ENCODE measurements around the gene PET117.
"Not testable (repeated sequence)": the region's sequence is repeated elsewhere in the genome, so short reads cannot be mapped to it uniquely, and the experiment has no call there.

PET117 gene

DNA sequence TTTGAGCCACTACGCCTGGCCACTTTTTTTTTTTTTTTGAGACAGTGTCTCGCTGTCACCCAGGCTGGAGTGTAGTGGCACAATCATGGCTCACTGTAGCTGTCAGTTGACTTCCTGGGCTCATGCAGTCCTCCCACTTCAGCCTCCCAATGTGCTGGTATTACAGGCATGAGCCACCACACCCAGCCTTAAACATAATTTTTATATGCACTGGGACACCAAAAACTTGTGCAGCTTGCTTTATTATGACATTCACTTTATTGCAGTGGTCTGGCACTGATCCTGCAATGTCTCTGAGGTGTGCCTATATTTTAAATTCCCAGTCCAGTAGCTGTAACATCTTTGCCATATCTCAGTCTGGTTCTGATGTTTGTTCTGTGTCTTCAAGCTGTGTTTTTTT, 34.7 kb downstream of the PET117 start:
- no peak overlapping the region for H3K4me3 ChIP-seq (ENCODE audit: low read length)
- no peaks in the 10 kb centered on the region for H3F3A ChIP-seq (ENCODE audit: control insufficient read depth, insufficient read depth)
- peaks cover 84% of the 10 kb centered on the region for H3K79me2 ChIP-seq (ENCODE audit: control insufficient read depth, low read length)
- H3K4me1 ChIP-seq (ENCODE audit: control insufficient read depth, low read length), result no peaks in the 10 kb centered on the region
- H3K9me3 ChIP-seq (ENCODE audit: control insufficient read depth, insufficient read depth, low read length), result no peaks in the 10 kb centered on the region
- H3K36me3 ChIP-seq (ENCODE audit: control insufficient read depth, low read length), result peaks cover 62% of the 10 kb centered on the region
- no peaks in the 10 kb centered on the region for H3K27me3 ChIP-seq (ENCODE audit: control insufficient read depth, low read length)
- no peak overlapping the region for H3K4me2 ChIP-seq (ENCODE audit: low read length)
- no peaks in the 10 kb centered on the region for H4K20me1 ChIP-seq (ENCODE audit: control insufficient read depth, insufficient read depth, low read depth, low read length)
- no peaks in the 10 kb centered on the region for H3K9me2 ChIP-seq (replicated peaks; ENCODE audit: control insufficient read depth, low read length)
- H3K27ac ChIP-seq (ENCODE audit: low read depth, low read length), result no peak overlapping the region
- TF ChIP-seq EZH2phosphoT487 (IDR thresholded peaks at IDR 0.05; ENCODE audit: borderline replicate concordance, low read length), result no peak
- TF ChIP-seq, protein P1, sequence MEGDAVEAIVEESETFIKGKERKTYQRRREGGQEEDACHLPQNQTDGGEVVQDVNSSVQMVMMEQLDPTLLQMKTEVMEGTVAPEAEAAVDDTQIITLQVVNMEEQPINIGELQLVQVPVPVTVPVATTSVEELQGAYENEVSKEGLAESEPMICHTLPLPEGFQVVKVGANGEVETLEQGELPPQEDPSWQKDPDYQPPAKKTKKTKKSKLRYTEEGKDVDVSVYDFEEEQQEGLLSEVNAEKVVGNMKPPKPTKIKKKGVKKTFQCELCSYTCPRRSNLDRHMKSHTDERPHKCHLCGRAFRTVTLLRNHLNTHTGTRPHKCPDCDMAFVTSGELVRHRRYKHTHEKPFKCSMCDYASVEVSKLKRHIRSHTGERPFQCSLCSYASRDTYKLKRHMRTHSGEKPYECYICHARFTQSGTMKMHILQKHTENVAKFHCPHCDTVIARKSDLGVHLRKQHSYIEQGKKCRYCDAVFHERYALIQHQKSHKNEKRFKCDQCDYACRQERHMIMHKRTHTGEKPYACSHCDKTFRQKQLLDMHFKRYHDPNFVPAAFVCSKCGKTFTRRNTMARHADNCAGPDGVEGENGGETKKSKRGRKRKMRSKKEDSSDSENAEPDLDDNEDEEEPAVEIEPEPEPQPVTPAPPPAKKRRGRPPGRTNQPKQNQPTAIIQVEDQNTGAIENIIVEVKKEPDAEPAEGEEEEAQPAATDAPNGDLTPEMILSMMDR (IDR thresholded peaks at IDR 0.05; ENCODE audit: low read depth, low read length, poor library complexity, severe bottlenecking), result no peak

DNA sequence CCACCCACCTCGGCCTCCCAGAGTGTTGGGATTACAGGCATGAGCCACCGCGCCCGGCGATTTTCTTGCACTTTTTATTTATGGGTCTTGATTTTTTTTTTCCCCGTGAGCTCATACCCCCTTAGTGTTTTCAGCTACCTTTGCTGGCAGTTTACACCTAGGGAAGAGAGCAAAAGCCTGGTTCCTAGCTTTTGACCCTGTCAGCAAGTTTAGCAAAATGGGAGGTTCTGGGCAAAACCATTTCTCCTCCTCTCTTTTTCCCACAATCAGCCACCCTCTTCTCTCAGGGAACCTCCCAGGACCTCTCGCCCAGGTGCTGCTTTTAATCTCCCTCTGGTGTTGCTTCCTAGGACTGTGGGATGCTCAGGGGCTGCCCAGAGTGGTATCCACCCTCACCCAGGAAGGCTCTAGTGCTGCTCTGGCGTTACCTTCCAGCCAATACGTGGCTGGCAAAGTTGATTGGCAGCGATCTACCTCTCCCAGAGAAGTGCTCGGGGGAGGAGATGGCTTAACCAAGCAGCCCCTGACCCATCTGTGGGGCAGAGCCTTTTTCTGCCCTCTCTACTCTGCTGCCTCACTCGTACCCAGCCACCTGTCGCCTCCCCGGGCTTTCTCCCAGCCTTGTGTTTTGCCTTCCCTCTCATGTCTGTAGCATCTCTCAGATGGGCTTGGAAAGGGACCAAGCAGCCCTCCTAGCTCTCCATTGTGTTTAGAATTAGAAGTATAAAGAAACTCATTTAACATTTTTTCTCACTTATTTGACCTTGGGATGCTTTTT, 37.4 kb downstream of the PET117 start:
- Histone ChIP-seq H3K4me2 (ENCODE audit: low read length) (no peak overlapping the region), H3K27ac (ENCODE audit: low read depth, low read length) (no peak overlapping the region), H3K36me3 (ENCODE audit: control insufficient read depth, low read length) (peaks cover 60% of the 10 kb centered on the region), H3K4me1 (ENCODE audit: control insufficient read depth, low read length) (no peaks in the 10 kb centered on the region), H3K9me3 (ENCODE audit: control insufficient read depth, insufficient read depth, low read length) (peaks cover 5% of the 10 kb centered on the region; the same call in 1 of the 2 replicates), H3K27me3 (ENCODE audit: control insufficient read depth, low read length) (no peaks in the 10 kb centered on the region), H3K9me2 (replicated peaks; ENCODE audit: control insufficient read depth, low read length) (no peaks in the 10 kb centered on the region), H3K79me2 (ENCODE audit: control insufficient read depth, low read length) (peaks cover 71% of the 10 kb centered on the region), H3K4me3 (ENCODE audit: low read length) (no peak overlapping the region), H4K20me1 (ENCODE audit: control insufficient read depth, insufficient read depth, low read depth, low read length) (no peaks in the 10 kb centered on the region), H3F3A (ENCODE audit: control insufficient read depth, insufficient read depth) (no peaks in the 10 kb centered on the region)
- TF ChIP-seq, protein P1 (IDR thresholded peaks at IDR 0.05; ENCODE audit: low read depth, low read length, poor library complexity, severe bottlenecking), result no peak
- TF ChIP-seq EZH2phosphoT487 (IDR thresholded peaks at IDR 0.05; ENCODE audit: borderline replicate concordance, low read length), result no peak

DNA sequence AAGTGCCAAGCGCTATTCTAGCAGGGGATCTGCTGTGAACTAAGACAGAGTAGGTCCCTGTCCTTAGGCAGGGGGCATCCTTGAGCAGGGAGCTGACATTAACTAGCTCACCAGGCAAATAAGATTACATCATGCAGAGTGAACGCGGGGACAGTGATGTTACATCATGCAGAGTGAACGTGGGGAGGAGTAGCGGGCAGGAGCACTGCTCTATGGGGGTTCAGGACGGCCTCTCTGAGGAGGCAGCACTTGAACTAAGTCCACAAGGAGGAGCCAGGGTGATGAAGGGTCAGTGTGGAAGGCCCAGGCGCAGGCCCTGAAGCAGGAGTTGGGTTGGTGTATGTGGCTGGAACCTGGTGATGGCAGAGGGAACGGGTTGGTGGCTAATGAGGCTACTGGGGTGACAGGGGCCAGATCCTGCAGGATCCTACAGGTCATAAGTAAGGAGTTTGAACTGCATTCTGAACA, 38.7 kb downstream of the PET117 start:
- Histone ChIP-seq H3K27ac (ENCODE audit: low read depth, low read length) (no peak overlapping the region), H3K79me2 (ENCODE audit: control insufficient read depth, low read length) (peaks cover 64% of the 10 kb centered on the region), H3K4me3 (ENCODE audit: low read length) (no peak overlapping the region)

DNA sequence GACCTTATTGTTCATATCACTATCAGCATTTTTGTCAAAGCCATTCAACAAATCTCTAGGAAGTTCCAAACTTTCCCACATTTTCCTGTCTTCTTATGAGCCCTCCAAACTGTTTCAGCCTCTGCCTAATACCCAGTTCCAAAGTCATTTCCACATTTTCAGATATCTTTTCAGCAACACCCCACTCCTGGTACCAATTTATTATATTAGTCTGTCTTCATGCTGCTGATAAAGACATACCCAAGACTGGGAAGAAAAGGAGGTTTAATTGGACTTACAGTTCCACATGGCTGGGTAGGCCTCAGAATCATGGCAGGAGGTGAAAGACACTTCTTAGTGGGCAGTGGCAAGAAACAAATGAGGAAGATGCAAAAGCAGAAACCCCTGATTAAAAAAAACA, 42.7 kb downstream of the PET117 start:
- not testable (repeated sequence) for H3K9me3 ChIP-seq (ENCODE audit: control insufficient read depth, insufficient read depth, low read length); H3K4me1 ChIP-seq (ENCODE audit: control insufficient read depth, low read length); H3K4me2 ChIP-seq (ENCODE audit: low read length)

More for the DNA sequence above, 38.7 kb downstream of the PET117 start:
- Histone ChIP-seq H4K20me1 (ENCODE audit: control insufficient read depth, insufficient read depth, low read depth, low read length) (no peaks in the 10 kb centered on the region), H3K9me3 (ENCODE audit: control insufficient read depth, insufficient read depth, low read length) (peaks cover 5% of the 10 kb centered on the region; the same call in 1 of the 2 replicates), H3K27me3 (ENCODE audit: control insufficient read depth, low read length) (no peaks in the 10 kb centered on the region), H3K36me3 (ENCODE audit: control insufficient read depth, low read length) (peaks cover 60% of the 10 kb centered on the region), H3K4me1 (ENCODE audit: control insufficient read depth, low read length) (no peaks in the 10 kb centered on the region), H3K9me2 (replicated peaks; ENCODE audit: control insufficient read depth, low read length) (no peaks in the 10 kb centered on the region), H3F3A (ENCODE audit: control insufficient read depth, insufficient read depth) (no peaks in the 10 kb centered on the region), H3K4me2 (ENCODE audit: low read length) (no peak overlapping the region)
- TF ChIP-seq, protein P1 (IDR thresholded peaks at IDR 0.05; ENCODE audit: low read depth, low read length, poor library complexity, severe bottlenecking), result no peak
- TF ChIP-seq EZH2phosphoT487 (IDR thresholded peaks at IDR 0.05; ENCODE audit: borderline replicate concordance, low read length), result no peak

More for the DNA sequence above, 42.7 kb downstream of the PET117 start:
- Histone ChIP-seq H3K36me3 (ENCODE audit: control insufficient read depth, low read length) (peaks cover 69% of the 10 kb centered on the region), H3K79me2 (ENCODE audit: control insufficient read depth, low read length) (peaks cover 33% of the 10 kb centered on the region)
- H3K9me2 ChIP-seq (replicated peaks; ENCODE audit: control insufficient read depth, low read length); H3F3A ChIP-seq (ENCODE audit: control insufficient read depth, insufficient read depth); H4K20me1 ChIP-seq (ENCODE audit: control insufficient read depth, insufficient read depth, low read depth, low read length); H3K27me3 ChIP-seq (ENCODE audit: control insufficient read depth, low read length); H3K4me3 ChIP-seq (ENCODE audit: low read length); H3K27ac ChIP-seq (ENCODE audit: low read depth, low read length): not testable (repeated sequence)
